T-helper 22 cell (primary cell): ENCODE measurements around the gene PROX1.

Experiments used
- DNase-seq: peaks from one replicate; pipeline ENCODE4 v3.0.0-alpha.2; 2020; ENCODE audit warnings: low read depth

The PROX1 gene

GRCh38 chr1:214022810-214023425 is 35.1 kb downstream of the PROX1 start:
- DNase-seq: no peak

- no peak for DNase-seq
Observed at GRCh38 chr1:214026985-214027384, 39.2 kb downstream of the PROX1 start.

- no peak for DNase-seq
Observed at GRCh38 chr1:214027498-214027897, 39.7 kb downstream of the PROX1 start.

GRCh38 chr1:214028095-214028494 is 40.3 kb downstream of the PROX1 start:
- DNase-seq: no peak

GRCh38 chr1:214028649-214029406 is 41.1 kb downstream of the PROX1 start:
- no peak for DNase-seq

- no peak for DNase-seq
Observed at GRCh38 chr1:214029796-214030195, 42.0 kb downstream of the PROX1 start.

GRCh38 chr1:214031267-214031650 is 43.5 kb downstream of the PROX1 start:
- no peak for DNase-seq

- DNase-seq: no peak
Observed at GRCh38 chr1:214037468-214037867, 49.7 kb downstream of the PROX1 start.

GRCh38 chr1:214039394-214040018 is 51.7 kb downstream of the PROX1 start:
- no peak for DNase-seq

- no peak for DNase-seq
Observed at GRCh38 chr1:214043167-214043566, 55.4 kb downstream of the PROX1 start.

- no peak for DNase-seq
Observed at GRCh38 chr1:214044438-214045214, 56.9 kb downstream of the PROX1 start.

- no peak for DNase-seq
Observed at GRCh38 chr1:214050513-214051401, 63.0 kb downstream of the PROX1 start.

GRCh38 chr1:214051786-214052185 is 64.0 kb downstream of the PROX1 start:
- no peak for DNase-seq

GRCh38 chr1:214058076-214058475 is 70.3 kb downstream of the PROX1 start:
- no peak for DNase-seq

- DNase-seq: no peak
Observed at GRCh38 chr1:214066190-214066589, 78.4 kb downstream of the PROX1 start.

- no peak for DNase-seq
Observed at GRCh38 chr1:214066936-214067335, 79.2 kb downstream of the PROX1 start.

GRCh38 chr1:214067397-214067796 is 79.6 kb downstream of the PROX1 start:
- DNase-seq: no peak

GRCh38 chr1:214067853-214068703 is 80.3 kb downstream of the PROX1 start:
- no peak for DNase-seq

GRCh38 chr1:214068979-214069378 is 81.2 kb downstream of the PROX1 start:
- no peak for DNase-seq

- DNase-seq: no peak
Observed at GRCh38 chr1:214071469-214071868, 83.7 kb downstream of the PROX1 start.
